ENCODE results near the gene CYP20A1. TPM values are rescaled to one million over a fixed set of nuclear protein-coding genes. Genes with fewer than 3 reads are reported as not detected.
"Not testable (repeated sequence)": the region's sequence is repeated elsewhere in the genome, so short reads cannot be mapped to it uniquely, and the experiment has no call there.

CYP20A1 gene
- total RNA-seq, 1 donor from 2014 or later, result 23.4 TPM

- no peak overlapping the region for H3K4me3 ChIP-seq (ENCODE audit: low read depth, low read length)
- peaks cover 5% of the 10 kb centered on the region for H3K36me3 ChIP-seq (ENCODE audit: control insufficient read depth, insufficient read depth, low read length)
- DNase-seq (ENCODE audit: low read depth), result no peak
- no peaks in the 10 kb centered on the region for H3K27me3 ChIP-seq (ENCODE audit: control insufficient read depth, insufficient read depth, low read length)
- FAIRE-seq, result no peak
- no peak for TF ChIP-seq CTCF (IDR thresholded peaks at IDR 0.05; ENCODE audit: insufficient read depth, low read length, severe bottlenecking)
These were observed 37.4 kb upstream of the CYP20A1 start for GRCh38 chr2:203201426-203201825.

- no peak for TF ChIP-seq CTCF (IDR thresholded peaks at IDR 0.05; ENCODE audit: insufficient read depth, low read length, severe bottlenecking)
- Histone ChIP-seq H3K27me3 (ENCODE audit: control insufficient read depth, insufficient read depth, low read length) (no peaks in the 10 kb centered on the region), H3K4me3 (ENCODE audit: low read depth, low read length) (no peak overlapping the region), H3K36me3 (ENCODE audit: control insufficient read depth, insufficient read depth, low read length) (peaks cover 1% of the 10 kb centered on the region)
- FAIRE-seq (no peak), DNase-seq (ENCODE audit: low read depth) (no peak)
These were observed 29.3 kb upstream of the CYP20A1 start for GRCh38 chr2:203209538-203209937.

GRCh38 chr2:203225423-203226039 is 13.3 kb upstream of the CYP20A1 start:
- no peak for FAIRE-seq
- Histone ChIP-seq H3K27me3 (ENCODE audit: control insufficient read depth, insufficient read depth, low read length) (no peaks in the 10 kb centered on the region), H3K4me3 (ENCODE audit: low read depth, low read length) (no peak overlapping the region), H3K36me3 (ENCODE audit: control insufficient read depth, insufficient read depth, low read length) (no peaks in the 10 kb centered on the region)
- DNase-seq (ENCODE audit: low read depth), result peak; percentile 23
- TF ChIP-seq CTCF (IDR thresholded peaks at IDR 0.05; ENCODE audit: insufficient read depth, low read length, severe bottlenecking), result peak; percentile 77

GRCh38 chr2:203229674-203230073 is 9.1 kb upstream of the CYP20A1 start:
- DNase-seq (ENCODE audit: low read depth); FAIRE-seq; H3K36me3 ChIP-seq (ENCODE audit: control insufficient read depth, insufficient read depth, low read length); H3K4me3 ChIP-seq (ENCODE audit: low read depth, low read length); H3K27me3 ChIP-seq (ENCODE audit: control insufficient read depth, insufficient read depth, low read length): not testable (repeated sequence)

GRCh38 chr2:203237346-203238238 is 1.2 kb upstream of the CYP20A1 start:
- H3K36me3 ChIP-seq (ENCODE audit: control insufficient read depth, insufficient read depth, low read length), result no peaks in the 10 kb centered on the region
- TF ChIP-seq CTCF (IDR thresholded peaks at IDR 0.05; ENCODE audit: insufficient read depth, low read length, severe bottlenecking), result no peak
- H3K4me3 ChIP-seq (ENCODE audit: low read depth, low read length), result peak overlapping the region; percentile 86
- no peak for FAIRE-seq
- DNase-seq (ENCODE audit: low read depth), result no peak
- H3K27me3 ChIP-seq (ENCODE audit: control insufficient read depth, insufficient read depth, low read length), result no peaks in the 10 kb centered on the region

- TF ChIP-seq CTCF (IDR thresholded peaks at IDR 0.05; ENCODE audit: insufficient read depth, low read length, severe bottlenecking), result no peak
- no peak for FAIRE-seq
These were observed 520 bp upstream of the CYP20A1 start for GRCh38 chr2:203238292-203238703.

More at GRCh38 chr2:203238292-203238703, 520 bp upstream of the CYP20A1 start:
- Histone ChIP-seq H3K4me3 (ENCODE audit: low read depth, low read length) (peak overlapping the region; percentile 86), H3K27me3 (ENCODE audit: control insufficient read depth, insufficient read depth, low read length) (no peaks in the 10 kb centered on the region), H3K36me3 (ENCODE audit: control insufficient read depth, insufficient read depth, low read length) (no peaks in the 10 kb centered on the region)
- no peak for DNase-seq (ENCODE audit: low read depth)
